Stimulated activated CD4-positive, alpha-beta T cell treated with anti-CD3 and anti-CD28 coated beads, Interleukin-15, amount 100 ng/mL, for 24 hours (primary cell): ENCODE data around the gene SAE1.

Experiments used
- DNase-seq: peaks from one replicate; pipeline ENCODE4 v3.0.0-alpha.2; 2020

SAE1 gene

DNA sequence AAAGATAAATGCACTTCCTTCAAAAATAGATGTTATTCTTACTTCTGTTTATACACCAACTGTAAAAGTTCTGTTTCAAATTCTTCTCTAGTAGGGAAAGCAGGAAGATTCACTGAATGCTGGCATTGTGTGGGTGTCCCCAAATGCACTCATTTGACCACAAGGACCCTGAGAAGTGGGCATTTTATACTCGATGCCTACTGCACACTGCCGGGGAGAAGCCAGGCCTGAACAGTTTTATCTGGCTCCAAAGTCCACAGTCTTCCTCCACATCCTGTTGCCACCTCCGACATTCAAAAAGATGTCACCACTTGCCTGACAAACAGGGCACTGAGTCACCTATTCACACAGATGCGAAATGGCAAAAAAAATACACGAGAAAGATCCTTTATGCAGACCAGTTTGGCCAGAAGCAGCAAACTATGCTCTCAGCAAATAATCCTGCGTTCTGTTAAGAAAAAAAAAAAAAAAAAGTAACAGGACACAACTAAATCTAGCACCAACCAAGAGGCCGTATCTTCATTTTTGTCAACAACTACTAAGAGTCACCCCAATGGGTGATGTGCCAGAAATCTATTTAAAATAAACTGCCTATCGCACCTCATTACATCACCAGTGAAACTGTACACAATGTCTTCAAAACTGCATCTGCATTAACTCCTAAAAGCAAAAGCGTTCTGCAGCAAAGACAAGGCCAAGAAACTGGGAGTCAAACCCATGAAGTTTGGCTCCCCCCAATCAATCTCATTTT, 23.3 kb upstream of the SAE1 start:
- DNase-seq = peak; percentile 44

DNA sequence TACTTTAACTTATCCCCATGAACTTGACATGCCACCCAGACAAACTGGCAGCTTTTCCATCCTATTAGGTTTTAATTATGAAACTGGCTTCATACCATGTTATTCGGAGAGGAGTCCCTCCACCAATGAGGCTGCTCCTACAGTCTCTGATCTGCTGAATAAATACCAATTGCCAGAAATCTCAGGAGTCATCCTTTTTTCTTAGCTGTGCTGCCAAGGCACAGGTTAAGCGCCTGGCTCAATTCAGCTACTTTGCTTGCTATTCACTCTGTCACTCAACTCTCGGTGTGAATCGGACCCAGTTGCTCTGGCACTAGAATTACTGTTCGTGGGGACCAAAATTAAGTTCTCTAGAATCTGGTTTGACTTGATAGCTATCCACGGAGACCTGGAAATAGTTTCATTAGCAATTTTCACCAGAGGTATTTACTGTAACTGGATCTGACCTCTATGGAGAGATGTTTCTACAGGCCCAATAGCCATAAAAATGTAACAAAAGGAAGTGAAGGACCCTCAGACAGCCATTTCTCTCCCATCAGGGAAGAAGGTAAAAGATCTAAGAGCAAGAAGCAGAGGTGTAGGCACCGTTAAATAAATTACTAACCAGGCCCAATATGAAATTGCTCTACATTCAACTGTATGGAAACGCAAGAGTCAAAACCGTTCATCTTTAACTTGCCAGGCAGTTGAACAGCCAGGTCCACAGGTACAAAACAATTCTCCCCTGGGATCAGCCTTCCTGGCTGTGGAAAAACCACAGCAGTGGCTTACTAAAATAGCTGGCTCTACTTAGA, 22.5 kb upstream of the SAE1 start:
- no peak for DNase-seq

DNA sequence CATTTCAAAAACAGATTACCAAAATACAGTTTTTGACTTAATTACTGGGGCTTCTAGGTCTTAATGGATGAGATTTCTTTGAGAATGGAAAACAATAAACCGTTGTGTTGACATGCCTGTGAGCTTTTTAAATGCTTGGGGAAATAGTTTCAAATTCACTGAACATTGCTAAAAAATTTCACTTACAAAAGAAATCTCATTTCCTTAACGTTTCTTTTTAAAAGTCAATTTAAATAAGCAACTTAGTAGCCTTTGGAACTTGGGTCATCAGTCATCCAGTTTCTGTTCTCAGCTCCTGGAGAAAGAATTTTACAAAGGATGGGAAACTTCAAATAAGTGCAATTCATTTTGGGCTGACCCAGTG, 21.5 kb upstream of the SAE1 start:
- DNase-seq = no peak

DNA sequence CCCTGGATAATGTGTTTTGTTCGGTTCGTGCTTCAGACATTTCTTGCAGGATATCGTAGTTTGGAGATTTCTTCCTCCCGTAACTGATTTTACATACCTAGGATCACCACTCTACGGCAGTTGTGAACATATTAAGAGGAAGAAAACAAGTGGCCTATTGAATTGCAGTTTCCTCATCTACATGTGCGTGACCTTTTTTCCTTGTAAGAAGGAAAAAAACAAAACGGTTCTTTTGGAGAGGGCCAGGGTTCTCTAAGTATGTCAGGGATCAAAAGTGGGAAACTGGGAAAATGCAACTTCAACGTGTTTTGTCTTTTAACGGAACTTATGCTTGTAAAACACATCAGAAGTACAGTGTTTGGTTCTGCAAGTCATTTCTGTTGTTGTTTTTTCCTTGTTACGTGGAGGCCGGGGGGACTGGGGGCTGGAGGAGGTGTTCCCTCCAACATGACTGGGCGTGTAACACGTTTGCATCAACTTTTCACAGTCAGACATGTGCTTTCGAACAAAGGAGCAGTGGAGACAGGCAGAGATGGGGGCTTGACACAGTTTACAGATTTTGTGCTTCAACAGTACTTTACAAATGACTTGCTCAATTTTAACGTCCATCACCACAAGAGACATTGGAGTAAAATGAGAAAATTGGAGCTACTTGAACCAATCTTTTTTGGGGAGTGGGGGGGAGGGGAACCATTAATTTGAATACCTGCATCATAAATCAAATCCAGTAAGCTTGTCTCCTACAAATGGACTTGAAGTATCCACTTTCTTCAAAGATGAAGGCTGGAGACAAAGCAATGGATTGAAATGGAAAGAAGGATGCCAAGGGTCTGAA, 20.9 kb upstream of the SAE1 start:
- peak; percentile 74 for DNase-seq

GRCh38 chr19:47110521-47111005, 20.1 kb upstream of the SAE1 start:
- peak; percentile 53 for DNase-seq

DNA sequence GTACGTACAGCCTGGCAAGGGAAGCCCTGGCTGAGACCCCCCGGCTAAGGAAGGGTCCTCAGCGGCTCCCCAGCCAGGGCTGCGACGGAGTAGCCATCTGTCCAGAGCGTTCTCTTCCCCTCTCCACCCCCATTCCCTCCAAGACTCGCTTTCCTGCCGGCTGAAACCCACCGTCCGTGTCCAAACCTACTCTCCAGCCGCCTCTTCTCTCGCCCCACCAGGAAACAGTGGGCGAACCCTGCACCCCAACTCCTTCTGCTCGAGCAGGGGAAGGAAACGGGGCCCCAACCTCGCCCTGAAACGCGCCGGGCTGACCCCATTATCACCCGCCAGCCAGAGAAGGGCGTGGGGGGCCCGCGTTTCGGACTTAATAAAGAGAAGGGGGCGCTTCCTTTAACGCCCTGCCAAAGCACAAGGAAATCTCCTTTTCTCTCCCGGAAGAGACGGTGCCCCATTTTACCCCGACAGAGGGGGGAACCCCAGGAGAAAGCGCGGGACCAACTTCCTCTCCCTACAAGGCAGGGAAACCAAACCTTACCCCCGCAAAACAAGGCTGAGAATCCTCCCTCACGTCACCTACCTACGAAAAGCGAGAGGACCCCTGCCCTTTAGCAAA, 19.5 kb upstream of the SAE1 start:
- DNase-seq = peak; percentile 63

GRCh38 chr19:47111682-47112165, 18.9 kb upstream of the SAE1 start:
- no peak for DNase-seq

- peak; percentile 91 for DNase-seq
These were observed 18.3 kb upstream of the SAE1 start for GRCh38 chr19:47112166-47112996.

- peak; percentile 99 for DNase-seq
These were observed 17.4 kb upstream of the SAE1 start, which contains the start of gene ZC3H4 for GRCh38 chr19:47112997-47113849. TSS of gene ZC3H4 (minus strand) at chr19:47113776. CDS start at chr19:47112584, 1,192 bp downstream.

DNA sequence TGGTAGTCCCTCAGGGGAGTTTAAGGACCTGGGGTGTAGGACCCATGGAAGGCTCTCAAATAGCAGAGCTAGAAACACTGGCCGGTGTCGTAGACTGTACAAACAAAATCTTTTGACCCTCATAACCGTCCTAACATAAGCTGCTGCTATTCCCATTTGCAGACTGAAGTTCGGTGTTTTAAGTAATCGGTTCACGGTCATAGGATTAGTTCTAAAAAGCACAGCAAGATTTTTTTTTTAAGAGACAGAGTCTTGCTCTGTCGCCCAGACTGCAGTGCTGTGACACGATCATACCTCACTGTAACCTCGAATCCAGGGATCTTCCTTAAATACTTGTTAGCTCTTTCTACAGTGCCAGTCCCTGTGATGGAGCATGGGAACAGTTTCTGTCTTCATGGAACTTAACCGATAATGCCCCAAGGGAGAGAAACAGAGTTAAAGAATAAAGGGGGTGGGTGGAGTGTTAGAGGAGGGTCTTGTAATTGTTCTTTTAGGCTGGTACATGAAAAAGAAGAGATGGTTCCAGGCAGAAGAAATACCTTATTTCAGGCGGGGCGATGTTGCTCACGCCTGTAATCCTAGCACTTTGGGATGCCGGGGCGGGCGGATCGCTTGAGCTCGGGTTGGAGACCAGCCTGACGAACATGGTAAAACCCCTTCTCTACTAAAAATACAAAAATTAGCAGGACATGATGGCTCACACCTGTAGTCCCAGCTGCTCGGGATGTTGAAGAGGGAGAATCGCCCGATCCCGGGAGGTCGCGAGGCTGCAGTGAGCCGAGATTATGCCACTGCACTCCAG, 16.6 kb upstream of the SAE1 start:
- DNase-seq = no peak

GRCh38 chr19:47120470-47121067, 10.1 kb upstream of the SAE1 start:
- no peak for DNase-seq

DNA sequence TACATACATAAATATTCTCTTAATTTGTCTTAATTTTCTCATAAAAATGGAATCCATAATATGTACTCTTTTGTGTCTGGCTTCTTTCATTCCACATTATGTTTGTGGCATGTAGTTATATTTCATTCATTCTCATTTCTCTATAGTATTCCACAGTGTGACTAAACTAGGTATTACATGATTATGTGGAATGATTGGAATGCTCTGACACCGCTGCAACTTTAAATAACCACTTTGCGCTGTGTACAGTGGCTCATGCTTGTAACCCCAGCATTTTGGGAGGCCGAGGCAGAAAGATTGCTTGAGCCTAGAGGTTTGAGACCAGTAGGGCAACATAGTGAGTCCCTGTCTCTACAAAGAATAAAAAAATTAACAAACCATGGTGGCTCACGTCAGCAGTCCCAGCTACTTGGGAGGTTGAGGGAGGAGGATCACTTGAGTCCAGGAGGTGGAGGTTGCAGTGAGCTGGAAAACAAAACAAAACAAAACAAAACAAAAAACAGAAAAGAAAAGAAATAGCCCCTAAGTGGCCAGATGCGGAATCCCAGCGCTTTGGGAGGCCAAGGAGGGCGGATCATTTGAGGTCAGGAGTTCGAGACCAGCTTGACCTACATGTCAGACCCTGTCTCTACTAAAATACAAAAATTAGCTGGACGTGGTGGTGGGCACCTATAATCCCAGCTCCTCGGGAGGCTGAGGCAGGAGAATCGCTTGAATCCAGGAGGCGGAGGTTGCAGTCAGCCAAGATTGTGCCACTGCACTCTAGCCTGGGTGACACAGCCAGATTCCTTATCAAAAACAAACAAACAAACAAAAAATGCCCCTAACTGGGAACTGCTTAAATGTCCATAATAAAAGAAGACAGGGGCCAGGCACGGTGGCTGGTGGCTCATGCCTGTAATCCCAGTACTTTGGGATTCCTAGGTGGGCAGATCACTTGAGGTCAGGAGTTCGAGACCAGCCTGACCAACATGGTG, 8.0 kb upstream of the SAE1 start:
- DNase-seq = no peak

- no peak for DNase-seq
These were observed 7.2 kb upstream of the SAE1 start for GRCh38 chr19:47123406-47123805.

DNA sequence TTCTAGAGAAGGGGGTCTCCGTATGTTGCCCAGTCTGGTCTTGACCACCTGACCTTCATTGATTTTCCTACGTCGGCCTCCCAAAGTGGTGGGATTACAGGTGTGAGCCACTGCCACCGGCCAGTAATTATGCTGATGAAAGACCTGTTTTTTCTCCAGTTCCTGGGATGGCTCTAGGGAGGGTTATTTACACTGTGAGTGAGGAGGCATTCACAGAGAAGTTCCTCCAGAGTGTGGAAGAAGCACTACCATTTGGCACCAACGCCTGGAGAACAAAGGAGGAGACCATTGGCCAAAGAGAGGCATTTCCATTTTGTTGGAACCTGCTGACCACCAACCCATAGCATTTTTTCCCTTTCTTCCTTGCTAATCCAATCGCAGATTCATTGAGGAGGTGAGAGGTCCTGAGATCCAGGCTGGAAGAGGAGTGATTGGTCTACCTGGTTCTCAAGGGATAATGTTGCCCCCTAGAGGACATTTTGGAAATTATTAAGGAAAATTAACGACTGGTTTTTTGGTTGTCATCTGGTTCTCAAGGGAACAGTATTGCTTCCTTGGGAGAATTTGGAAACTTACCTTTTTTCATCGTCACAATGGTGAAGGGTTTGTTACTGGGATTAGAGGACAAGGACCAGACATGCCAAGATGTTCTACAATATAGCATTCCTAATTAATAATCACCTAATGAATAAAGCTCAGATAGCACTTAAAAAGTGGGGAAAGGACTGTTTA, 5.5 kb upstream of the SAE1 start:
- DNase-seq = no peak

GRCh38 chr19:47125669-47125938, 5.0 kb upstream of the SAE1 start:
- no peak for DNase-seq

DNA sequence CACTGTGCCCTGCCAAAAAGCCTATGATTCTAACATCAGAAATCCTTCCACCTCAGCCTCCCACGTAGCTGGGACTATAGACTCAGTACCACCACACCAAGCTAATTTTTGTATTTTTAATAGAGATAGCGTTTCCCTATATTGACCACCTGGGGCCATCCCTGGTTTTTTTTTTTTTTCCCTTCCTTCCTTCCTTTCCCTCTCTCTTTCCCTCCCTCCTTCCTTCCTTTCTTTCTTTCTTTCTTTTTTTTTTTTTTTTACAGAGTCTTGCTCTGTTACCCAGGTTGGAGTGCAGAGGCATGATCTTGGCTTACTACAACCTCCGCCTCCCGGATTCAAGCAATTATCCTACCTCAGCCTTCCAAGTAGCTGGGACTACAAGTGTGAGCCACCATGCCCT, 1.1 kb upstream of the SAE1 start:
- no peak for DNase-seq

DNA sequence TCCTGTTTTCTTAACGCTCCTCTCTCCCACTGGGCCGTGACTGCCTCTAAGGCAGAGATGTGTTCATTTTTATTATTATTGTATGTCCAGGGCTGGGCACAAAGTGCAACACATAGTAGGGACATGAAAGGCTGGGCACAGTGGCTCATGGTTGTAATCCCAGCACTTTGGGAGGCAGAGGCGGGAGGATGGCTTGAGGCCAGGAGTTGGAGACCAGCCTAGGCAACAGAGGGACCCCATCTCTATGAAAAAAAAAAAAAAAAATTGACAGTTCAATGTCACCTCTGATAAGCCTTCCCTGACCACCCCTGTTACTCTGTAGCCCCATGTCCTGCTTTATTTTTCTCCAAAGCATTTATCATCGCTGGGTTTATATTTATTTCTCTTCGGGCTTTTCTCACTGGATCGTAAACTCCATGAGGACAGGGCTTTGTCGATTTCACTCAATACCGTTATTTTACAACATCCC, 481 bp upstream of the SAE1 start:
- DNase-seq = no peak
